PC-3 (cell line): ENCODE measurements around the gene PAQR9.

Source experiments
- EZH2 ChIP-seq: fragments of 300-600 bp; sonication (generic); IDR thresholded peaks from one replicate; pipeline ENCODE4 v1.6.1; 2017; ENCODE audit warnings: antibody characterized with exemption, mild to moderate bottlenecking, low read length; ENCODE audit not compliant: unreplicated experiment
- EZH2phosphoT487 ChIP-seq: fragments of 300-600 bp; sonication (generic); IDR thresholded peaks from 2 replicates; pipeline ENCODE4 v1.6.1; 2018; ENCODE audit warnings: mild to moderate bottlenecking, antibody characterized with exemption, low read length, borderline replicate concordance
- TF ChIP-seq, protein P1 (sequence below): fragments of 300-600 bp; sonication (generic); conservative IDR thresholded peaks from 2 replicates; pipeline ENCODE4 v1.5.1; 2017; ENCODE audit warnings: antibody characterized with exemption, low read depth, mild to moderate bottlenecking, low read length

DNA sequence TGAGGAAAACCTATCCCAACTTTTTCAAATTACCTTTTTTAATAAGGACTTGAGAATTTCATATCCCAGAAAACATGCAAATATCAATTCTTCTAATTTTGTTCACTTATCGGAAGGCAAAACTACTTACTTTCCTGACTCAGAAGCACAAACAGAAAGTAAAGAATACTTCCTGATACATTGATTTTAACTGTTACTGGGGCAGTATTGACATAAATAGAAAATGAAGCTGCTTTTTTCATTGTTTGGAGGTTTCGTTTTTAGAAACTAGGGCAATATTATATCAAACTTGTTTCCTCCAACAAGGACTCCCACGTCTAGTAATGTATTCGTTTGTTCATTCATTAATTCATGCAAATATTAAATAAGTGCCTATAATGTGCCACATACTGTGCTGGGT is 19.1 kb downstream of the PAQR9 start:
- TF ChIP-seq EZH2 (no peak), EZH2phosphoT487 (no peak)
- TF ChIP-seq, protein P1, sequence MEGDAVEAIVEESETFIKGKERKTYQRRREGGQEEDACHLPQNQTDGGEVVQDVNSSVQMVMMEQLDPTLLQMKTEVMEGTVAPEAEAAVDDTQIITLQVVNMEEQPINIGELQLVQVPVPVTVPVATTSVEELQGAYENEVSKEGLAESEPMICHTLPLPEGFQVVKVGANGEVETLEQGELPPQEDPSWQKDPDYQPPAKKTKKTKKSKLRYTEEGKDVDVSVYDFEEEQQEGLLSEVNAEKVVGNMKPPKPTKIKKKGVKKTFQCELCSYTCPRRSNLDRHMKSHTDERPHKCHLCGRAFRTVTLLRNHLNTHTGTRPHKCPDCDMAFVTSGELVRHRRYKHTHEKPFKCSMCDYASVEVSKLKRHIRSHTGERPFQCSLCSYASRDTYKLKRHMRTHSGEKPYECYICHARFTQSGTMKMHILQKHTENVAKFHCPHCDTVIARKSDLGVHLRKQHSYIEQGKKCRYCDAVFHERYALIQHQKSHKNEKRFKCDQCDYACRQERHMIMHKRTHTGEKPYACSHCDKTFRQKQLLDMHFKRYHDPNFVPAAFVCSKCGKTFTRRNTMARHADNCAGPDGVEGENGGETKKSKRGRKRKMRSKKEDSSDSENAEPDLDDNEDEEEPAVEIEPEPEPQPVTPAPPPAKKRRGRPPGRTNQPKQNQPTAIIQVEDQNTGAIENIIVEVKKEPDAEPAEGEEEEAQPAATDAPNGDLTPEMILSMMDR, result no peak
